ES-I3 (cell line): ENCODE data around the gene RBBP4.

Experiments used
- H3K36me3 ChIP-seq: 2 replicates; pipeline ENCODE4 v1.6.1; 2013; ENCODE audit warnings: mild to moderate bottlenecking, low read length, control low read depth, moderate library complexity; ENCODE audit not compliant: insufficient read depth
- H3K4me1 ChIP-seq: 2 replicates; pipeline ENCODE4 v1.6.1; 2013; ENCODE audit warnings: mild to moderate bottlenecking, control low read depth, low read length; ENCODE audit not compliant: insufficient read depth
- H3K9ac ChIP-seq: 2 replicates; pipeline ENCODE4 v1.6.1; 2013; ENCODE audit warnings: low read depth, mild to moderate bottlenecking, low read length, moderate library complexity
- H3K9me3 ChIP-seq: 2 replicates; pipeline ENCODE4 v1.6.1; 2013; ENCODE audit warnings: mild to moderate bottlenecking, low read length, moderate library complexity; ENCODE audit not compliant: control insufficient read depth, insufficient read depth

The RBBP4 gene

DNA sequence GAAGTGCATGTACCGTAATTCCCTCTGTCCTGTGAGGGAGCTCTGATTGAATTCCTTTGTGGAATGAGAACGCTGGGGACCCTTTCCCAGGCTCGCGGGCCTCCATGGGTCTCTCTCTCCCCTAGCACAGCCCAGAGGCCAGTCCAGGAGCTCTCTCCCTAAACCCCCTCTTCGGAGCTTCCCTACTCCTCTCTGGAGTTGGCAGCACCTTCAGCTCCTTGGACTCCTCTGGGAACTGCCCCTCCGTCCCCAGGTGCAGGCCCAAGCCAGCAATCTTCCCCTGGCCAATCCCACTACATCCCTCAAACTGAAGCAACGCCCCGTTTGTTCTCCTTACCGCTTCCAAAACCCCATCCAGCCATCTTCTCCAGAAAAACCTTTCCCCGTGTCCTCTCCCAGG is 62.1 kb downstream of the RBBP4 start:
- H3K9ac ChIP-seq = 0 out of 2 replicates have a peak overlapping the region, but pooled peaks have one; percentile 3
- no peaks in the 10 kb centered on the region for H3K36me3 ChIP-seq
- peaks cover 18% of the 10 kb centered on the region for H3K4me1 ChIP-seq
- no peaks in the 10 kb centered on the region; the same call in 1 of the 2 replicates for H3K9me3 ChIP-seq

DNA sequence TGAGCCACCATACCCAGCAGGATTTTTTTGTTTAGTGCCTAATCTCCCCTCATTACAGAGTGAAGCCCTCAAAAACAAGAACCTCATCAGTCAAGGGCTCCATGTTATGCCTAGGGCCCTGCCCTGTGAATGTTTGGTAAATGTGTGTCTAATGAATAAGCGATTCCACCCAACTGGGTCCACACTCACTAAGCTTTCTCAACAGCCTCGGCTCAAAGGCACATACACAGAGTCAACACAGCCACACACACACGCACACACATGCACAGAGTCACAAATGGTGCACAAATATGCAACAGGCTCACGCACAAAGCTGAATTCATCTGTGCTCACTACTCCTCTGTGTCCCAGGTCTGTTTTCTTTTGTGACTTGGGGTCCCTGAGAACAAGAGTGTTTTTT is 63.3 kb downstream of the RBBP4 start:
- Histone ChIP-seq H3K4me1 (peaks cover 18% of the 10 kb centered on the region), H3K9ac (no peak overlapping the region), H3K9me3 (no peaks in the 10 kb centered on the region; the same call in 1 of the 2 replicates), H3K36me3 (no peaks in the 10 kb centered on the region)

DNA sequence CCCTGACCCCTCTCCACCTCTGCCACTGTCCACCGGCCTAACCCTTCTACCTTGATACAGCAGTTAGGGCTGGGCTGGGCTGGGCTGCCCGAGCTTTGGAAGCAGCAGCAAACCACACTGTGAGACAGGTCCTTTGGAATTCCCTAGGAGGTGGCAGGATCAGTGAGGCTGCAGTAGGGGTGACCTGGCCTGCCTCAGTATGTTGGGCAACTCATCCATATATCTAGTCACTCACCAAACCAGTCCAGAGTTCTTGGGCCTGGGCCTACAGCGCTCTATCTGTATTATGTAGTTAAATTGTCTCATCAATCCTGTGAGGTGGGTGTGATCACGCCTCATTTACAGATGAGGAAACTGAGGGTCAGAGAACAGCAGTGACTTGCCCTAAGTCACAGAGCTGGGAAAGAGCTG is 64.9 kb downstream of the RBBP4 start:
- Histone ChIP-seq H3K36me3 (no peaks in the 10 kb centered on the region), H3K4me1 (peaks cover 18% of the 10 kb centered on the region), H3K9ac (no peak overlapping the region), H3K9me3 (no peaks in the 10 kb centered on the region; the same call in 1 of the 2 replicates)

DNA sequence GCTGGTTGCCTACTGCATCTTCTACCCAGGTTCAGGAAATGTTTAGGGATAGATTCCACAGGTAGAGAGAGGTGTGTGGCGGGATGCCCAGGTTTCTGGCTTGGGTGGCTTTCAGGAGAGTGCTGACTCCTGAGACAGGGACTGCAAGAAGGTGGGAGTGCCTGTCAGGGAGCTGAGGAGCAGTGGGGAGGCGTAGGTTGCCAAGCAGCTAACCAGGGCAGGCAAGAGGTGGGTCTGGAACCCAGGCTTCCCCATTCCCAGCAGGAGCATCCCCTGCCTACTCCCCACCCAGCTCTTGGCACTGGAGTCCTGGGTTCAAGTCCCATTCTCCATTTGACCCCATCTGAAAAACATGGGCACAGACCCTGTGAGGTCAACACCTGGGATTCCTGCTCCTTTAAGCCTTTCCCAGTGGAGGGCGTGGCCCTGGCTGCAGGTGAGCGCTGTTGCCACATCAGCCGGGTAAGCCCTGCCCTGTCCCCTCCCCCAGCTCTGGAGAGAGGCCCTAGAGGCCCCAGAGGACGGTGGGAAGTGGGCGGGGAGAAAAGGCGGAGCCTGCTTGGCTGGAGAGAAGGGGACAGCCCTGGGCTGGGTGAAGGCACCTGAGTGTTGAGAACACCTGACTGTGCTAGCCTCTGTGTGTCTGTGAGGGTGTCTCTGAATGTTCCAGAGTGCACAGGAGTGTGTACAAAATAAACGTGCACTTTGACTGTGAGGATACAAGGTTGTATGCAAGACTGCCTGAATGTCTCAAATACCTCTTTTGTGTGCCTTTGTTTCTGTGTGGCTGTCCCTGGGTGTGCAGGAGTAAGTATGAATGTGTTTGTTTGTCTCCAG is 65.5 kb downstream of the RBBP4 start:
- H3K9me3 ChIP-seq = no peaks in the 10 kb centered on the region; the same call in 1 of the 2 replicates
- H3K4me1 ChIP-seq = peaks cover 18% of the 10 kb centered on the region
- no peaks in the 10 kb centered on the region for H3K36me3 ChIP-seq
- H3K9ac ChIP-seq = peak overlapping the region; percentile 26

DNA sequence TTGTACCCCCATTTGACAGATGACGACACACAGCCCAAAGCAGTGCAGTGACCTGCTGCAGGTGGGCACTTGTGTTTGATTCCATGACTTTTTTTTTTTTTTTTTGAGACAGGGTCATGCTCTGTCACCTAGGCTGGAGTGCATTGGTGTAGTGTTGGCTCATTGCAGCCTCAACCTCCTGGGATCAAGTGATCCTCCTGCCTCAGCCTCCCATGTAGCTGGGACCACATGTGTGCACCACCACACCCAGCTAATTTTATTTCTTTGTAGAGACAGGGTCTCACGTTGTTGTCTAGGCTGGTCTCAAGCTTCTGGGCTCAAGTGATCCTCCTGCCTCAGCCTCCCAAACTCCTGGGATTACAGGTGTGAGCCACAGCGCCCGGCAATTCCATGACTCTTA is 66.5 kb downstream of the RBBP4 start:
- H3K9ac ChIP-seq = no peak overlapping the region
- H3K4me1 ChIP-seq = peaks cover 18% of the 10 kb centered on the region
- H3K9me3 ChIP-seq = no peaks in the 10 kb centered on the region; the same call in 1 of the 2 replicates
- no peaks in the 10 kb centered on the region for H3K36me3 ChIP-seq

DNA sequence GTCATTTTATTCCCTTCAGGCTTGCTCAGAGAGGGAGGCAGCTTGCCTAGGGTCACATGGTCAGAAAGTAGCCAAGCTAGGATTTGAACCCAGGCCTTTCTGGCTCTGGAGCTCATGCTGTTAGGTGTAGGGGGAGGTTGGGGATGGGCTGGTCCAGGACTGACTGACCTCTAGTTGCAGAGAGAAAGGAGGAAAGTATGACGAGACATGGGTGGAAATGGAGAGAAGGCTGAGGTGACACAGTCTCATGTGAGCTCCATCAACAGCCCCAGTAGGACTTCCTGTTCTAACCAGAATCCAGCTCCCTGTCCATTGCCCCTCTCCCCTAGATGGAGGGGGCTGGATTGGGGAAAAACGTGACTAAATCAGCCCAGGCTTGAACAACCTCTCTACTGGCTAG is 67.0 kb downstream of the RBBP4 start:
- Histone ChIP-seq H3K4me1 (peaks cover 18% of the 10 kb centered on the region), H3K9me3 (no peaks in the 10 kb centered on the region; the same call in 1 of the 2 replicates), H3K36me3 (no peaks in the 10 kb centered on the region), H3K9ac (no peak overlapping the region)

DNA sequence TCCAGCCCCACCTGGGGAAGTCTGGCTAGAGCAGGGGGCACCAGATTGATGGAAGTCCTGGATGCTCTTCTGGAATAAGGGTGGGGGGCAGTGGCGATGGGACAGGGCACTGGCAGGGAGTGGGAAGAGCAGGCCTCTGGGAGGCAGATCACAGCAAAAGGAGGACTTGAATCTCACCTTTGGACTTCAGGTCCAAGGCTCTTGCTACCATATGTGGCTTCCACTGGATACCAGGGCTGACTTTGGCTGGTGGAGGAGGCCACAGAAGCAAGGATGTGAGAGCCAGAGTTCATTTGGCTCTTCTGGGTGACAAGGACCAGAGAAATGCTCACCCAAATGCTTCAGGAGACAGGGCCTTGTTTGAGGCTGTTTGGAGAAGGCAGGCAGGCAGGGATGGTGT is 67.5 kb downstream of the RBBP4 start:
- Histone ChIP-seq H3K9me3 (no peaks in the 10 kb centered on the region; the same call in 1 of the 2 replicates), H3K4me1 (peaks cover 14% of the 10 kb centered on the region), H3K36me3 (no peaks in the 10 kb centered on the region), H3K9ac (no peak overlapping the region)

DNA sequence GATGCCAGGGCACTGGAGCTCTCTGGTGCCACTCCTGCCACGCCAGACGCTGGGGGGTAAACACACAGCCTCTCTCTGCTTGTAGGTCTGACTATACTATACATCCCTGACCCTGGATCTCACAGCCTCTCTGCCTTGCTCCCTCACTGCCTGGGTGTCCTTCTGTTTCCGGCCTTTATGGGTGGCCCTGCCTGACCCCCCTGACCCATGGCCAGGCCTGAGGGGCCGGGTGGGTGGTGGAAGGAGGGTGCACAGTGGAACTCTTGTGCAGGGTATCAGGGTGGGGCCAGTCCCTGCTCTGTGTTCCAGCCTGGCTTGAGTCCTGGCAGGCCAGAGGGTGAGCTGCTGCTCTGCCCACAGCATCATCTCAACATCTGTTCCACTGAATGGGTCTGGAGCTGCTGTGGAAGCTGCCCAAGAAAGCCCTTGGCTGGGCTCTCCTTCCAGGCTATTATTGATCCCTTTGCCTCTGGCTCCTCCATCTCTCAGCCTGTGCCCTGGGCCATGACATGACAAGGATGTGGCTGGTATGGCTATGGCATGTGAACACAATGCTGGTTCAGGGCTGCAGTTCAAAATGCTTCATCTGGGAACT is 68.8 kb downstream of the RBBP4 start:
- Histone ChIP-seq H3K4me1 (peaks cover 16% of the 10 kb centered on the region), H3K36me3 (no peaks in the 10 kb centered on the region), H3K9ac (no peak overlapping the region), H3K9me3 (no peaks in the 10 kb centered on the region; the same call in 1 of the 2 replicates)

DNA sequence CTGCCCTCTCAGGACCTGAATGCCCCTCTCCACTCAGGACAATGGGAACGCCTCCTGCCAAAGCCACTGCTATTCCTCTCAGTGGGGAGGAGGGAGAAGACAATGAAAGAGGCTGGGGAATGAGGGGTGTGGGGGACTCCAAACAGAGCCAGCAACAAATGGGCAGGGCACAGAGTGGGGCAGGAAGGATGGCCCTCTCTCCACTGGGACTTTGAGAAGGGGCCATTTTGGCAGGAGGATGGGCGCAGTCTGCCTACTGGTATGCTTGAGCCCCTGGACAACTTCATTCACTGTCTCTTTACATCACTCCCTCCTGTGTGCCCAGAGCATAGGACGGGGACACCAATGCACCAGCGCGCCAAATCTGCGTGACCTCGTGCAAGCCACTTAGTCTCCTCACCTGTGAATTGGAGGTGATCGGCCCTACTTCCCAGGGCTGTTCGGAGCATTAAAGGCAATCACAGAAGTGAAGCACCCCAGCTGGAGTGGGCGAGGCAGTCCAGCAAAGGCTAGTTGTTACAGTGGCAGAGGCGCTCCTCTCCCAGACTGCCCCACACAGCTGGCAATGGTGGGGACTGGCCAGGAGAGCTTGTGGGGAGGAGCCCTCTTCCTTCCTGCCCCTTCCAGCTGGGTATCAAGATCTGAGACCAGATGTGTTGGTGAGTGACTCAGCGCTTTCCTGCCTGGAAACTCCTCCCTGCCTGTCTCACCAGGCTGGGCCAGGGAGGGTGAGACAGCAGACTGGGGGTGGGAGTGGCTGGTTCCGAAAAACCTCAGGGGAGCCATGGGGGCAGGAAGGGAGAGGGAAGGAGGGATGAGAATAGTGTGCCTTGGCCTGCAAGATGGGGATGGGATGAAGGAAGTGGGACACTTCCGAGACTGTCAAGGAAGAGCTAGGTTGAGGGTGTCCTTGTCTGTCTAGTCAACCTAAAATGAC is 73.9 kb downstream of the RBBP4 start:
- Histone ChIP-seq H3K9ac (no peak overlapping the region), H3K9me3 (no peaks in the 10 kb centered on the region), H3K36me3 (no peaks in the 10 kb centered on the region), H3K4me1 (peaks cover 16% of the 10 kb centered on the region; the same call in 1 of the 2 replicates)

DNA sequence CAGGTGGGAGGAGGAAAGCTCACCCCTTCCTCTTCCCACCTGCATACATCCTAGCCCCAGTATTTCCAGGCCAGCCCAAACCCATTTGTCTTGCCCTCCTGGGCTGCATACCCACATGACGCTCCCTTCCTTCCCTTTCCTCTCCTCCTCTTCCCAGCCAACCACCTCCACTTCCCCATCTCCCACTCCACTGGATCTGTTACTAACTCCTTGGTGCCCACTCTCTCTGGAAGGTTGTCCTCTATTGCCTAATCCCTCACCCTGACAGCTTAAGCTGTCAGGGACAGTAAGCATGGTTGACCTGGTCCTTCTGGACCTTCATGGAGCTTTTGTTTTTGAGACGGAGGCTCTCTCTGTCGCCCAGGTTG is 74.6 kb downstream of the RBBP4 start:
- Histone ChIP-seq H3K9ac (no peak overlapping the region), H3K36me3 (no peaks in the 10 kb centered on the region), H3K9me3 (no peaks in the 10 kb centered on the region), H3K4me1 (peaks cover 18% of the 10 kb centered on the region; the same call in 1 of the 2 replicates)

DNA sequence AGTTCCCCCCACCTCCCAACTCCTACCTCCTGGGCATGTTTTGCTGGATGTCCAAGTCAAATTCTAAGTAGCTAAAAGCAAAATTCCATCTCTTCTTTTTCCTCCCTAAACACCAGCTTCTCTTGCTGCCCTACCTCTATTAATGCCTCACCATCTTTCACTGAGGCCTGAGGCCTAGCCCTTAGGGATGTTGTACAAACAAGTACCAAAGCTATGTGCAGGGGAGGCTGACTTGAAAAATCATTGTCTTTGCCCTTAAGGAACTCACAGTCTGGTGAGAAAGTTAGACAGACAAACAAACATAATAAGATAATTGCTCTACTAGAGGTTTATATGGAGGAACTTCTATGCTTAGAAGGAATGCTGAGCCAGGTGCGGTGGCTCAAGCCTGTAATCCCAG is 76.9 kb downstream of the RBBP4 start:
- H3K36me3 ChIP-seq = no peaks in the 10 kb centered on the region
- H3K9me3 ChIP-seq = no peaks in the 10 kb centered on the region
- H3K9ac ChIP-seq = no peak overlapping the region
- H3K4me1 ChIP-seq = peaks cover 22% of the 10 kb centered on the region; the same call in 1 of the 2 replicates

DNA sequence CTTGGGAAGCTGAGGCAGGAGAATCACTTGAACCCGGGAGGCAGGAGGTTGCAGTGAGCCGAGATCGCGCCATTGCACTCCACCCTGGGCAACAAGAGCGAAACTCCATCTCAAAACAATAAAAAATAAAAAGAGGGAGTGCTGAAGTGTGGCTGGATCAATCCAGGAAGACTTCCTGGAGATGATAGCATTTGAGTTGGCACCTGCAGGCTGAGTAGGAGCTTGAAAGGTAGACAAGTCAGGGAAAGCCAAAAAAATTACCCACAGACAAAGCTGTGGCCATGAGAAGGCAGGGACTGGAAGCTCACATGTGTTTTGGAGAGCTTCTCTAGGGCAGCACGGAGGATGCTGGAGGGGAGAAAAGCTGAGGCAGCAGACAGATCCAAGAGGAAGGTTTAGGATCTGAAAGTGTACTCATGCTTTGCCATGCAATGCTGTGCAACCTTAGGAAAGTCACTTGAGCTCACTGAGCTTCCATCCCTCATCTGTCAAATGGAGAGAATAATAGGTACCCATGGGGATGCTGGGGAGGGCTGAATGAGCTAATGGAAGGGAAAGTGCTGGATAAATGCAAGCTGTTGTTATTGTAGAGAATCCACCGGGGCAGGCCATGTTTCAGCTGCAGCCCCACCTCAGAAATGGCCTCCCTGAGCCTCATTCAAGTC is 77.5 kb downstream of the RBBP4 start:
- H3K36me3 ChIP-seq = no peaks in the 10 kb centered on the region
- H3K4me1 ChIP-seq = peaks cover 24% of the 10 kb centered on the region; the same call in 1 of the 2 replicates
- no peaks in the 10 kb centered on the region for H3K9me3 ChIP-seq
- H3K9ac ChIP-seq = no peak overlapping the region

DNA sequence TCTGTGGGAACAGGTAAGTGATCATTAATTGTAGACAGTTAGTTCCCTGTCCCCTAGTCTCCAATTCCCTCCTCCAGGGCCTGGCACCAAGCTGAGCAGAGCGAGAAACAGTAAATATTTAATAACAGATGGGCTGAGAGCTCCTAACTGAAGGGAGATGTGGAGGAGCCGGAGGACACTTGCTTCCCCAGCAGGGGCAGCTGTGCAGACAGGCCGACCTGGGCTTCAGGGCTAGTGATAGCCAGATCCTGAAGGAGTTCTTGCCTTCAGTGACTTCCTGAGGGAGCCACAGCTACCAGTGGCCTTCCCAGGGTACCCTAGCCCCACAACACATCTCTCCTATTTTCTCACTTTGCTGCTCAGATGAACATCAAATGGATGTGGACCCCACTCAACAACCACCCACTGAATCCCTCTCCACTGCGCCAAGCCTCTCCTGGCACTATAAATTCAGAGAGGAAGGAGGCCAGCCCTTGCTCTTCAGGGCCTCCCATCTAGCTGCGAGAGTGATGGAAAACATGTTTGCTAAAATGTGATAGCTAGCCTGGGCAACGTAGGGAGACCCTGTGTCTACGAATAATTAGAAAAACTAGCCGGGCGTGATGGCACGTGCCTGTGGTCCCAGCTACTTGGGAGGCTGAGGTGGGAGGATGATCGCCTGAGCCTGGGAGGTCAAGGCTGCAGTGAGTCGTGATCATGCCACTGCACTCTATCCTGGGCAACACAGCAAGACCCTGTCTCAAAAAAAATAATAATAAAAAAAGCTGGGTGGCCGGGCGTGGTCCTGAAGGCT is 78.4 kb downstream of the RBBP4 start:
- Histone ChIP-seq H3K9ac (no peak overlapping the region), H3K9me3 (no peaks in the 10 kb centered on the region), H3K36me3 (no peaks in the 10 kb centered on the region), H3K4me1 (peaks cover 28% of the 10 kb centered on the region; the same call in 1 of the 2 replicates)
